ENCODE measurements around the gene ATG13. TPM values are rescaled to one million over a fixed set of nuclear protein-coding genes. Genes with fewer than 3 reads are reported as not detected.

The ATG13 gene
- polyA plus RNA-seq, 1 of the 3 experiments (the other 2 are of a cell fraction), result 39.4 TPM

- Histone ChIP-seq H3K9me2 (no peaks in the 10 kb centered on the region), H3K4me3 (ENCODE audit: low read depth in 2 of 2, low read length in 1 of 2) (no peak overlapping the region), H3K4me1 (ENCODE audit: control insufficient read depth in 1 of 2, insufficient read depth in 2 of 2, low read depth in 1 of 2, low read length in 1 of 2) (peaks cover 0 to 15% of the 10 kb centered on the region in 2 experiments; a peak in 1 of 4 replicates), H3K4me2 (no peak overlapping the region), H4K20me1 (ENCODE audit: insufficient read depth) (no peaks in the 10 kb centered on the region), H3K27ac (ENCODE audit: low read depth in 2 of 2, low read length in 1 of 2) (no peak overlapping the region), H3K79me2 (ENCODE audit: insufficient read depth) (no peaks in the 10 kb centered on the region; the same call in 1 of the 2 replicates), H3K27me3 (ENCODE audit: insufficient read depth) (no peaks in the 10 kb centered on the region), H3F3A (replicated peaks; ENCODE audit: insufficient read depth) (peaks cover 4% of the 10 kb centered on the region), H3K9me3 (no peaks in the 10 kb centered on the region), H3K9ac (no peak overlapping the region), H3K36me3 (replicated peaks in 1 of 2; ENCODE audit: control insufficient read depth in 1 of 2, insufficient read depth in 2 of 2, low read length in 1 of 2) (peaks cover 9 to 52% of the 10 kb centered on the region in 2 experiments), H2AFZ (ENCODE audit: low read depth) (no peak overlapping the region)
- ChIA-PET POLR2A (interaction anchor here (0.9 kb wide), 1 partner anchor 29 kb away, joined by 4 read pairs; no protein-coding TSS in a partner anchor), CTCF (interaction anchor here (0.6 to 1.6 kb wide), 3 partner anchors 9 to 19 kb away, joined by 3 to 4 read pairs (median 3); no protein-coding TSS in a partner anchor)
- no peak for TF ChIP-seq USF1 (IDR thresholded peaks at IDR 0.05; ENCODE audit: borderline replicate concordance, low read depth)
- no peak for TF ChIP-seq FOXJ3 (CRISPR knock-in tag; IDR thresholded peaks at IDR 0.05)
- no peak for TF ChIP-seq FOXM1 (IDR thresholded peaks at IDR 0.05; ENCODE audit: low read depth)
- no peak for TF ChIP-seq JUND (IDR thresholded peaks at IDR 0.05)
- TF ChIP-seq RXRA (IDR thresholded peaks at IDR 0.05; ENCODE audit: borderline replicate concordance, low read depth), result no peak
- no peak for TF ChIP-seq TAF1 (IDR thresholded peaks at IDR 0.05; ENCODE audit: borderline replicate concordance, low read depth, low read length)
- no peak for TF ChIP-seq PBX3 (IDR thresholded peaks at IDR 0.05)
- TF ChIP-seq EZH2phosphoT487 (IDR thresholded peaks at IDR 0.05; ENCODE audit: borderline replicate concordance, low read depth), result no peak
- TF ChIP-seq RCOR1 (IDR thresholded peaks at IDR 0.05; ENCODE audit: low read length), result no peak
- TF ChIP-seq RFX5 (IDR thresholded peaks at IDR 0.05; ENCODE audit: low read length), result no peak
- TF ChIP-seq ZBTB33 (IDR thresholded peaks at IDR 0.05; ENCODE audit: borderline replicate concordance, low read depth), result no peak
- TF ChIP-seq GATA2 (CRISPR knock-in tag; IDR thresholded peaks at IDR 0.05), result no peak
- 82% methylated on average over 8 of the region's 10 CpGs for WGBS (ENCODE audit: low lambda C conversion rate)
- no peak for DNase-seq
Observed at GRCh38 chr11:46677991-46678740, 60.8 kb downstream of the ATG13 start.

Measured in SK-N-SH (cell line).